ENCODE data around the gene THADA. TPM values are rescaled to one million over a fixed set of nuclear protein-coding genes. Genes with fewer than 3 reads are reported as not detected.

THADA gene
- 41.5 and 45.9 TPM in 2 replicates for total RNA-seq

GRCh38 chr2:43595603-43596412 is at the start of gene THADA:
Gene THADA, minus strand, starts transcription at chr2:43596038. Its CDS starts 3,646 bp downstream, at chr2:43592392.

GRCh38 chr2:43637030-43637803 is 41.4 kb upstream of the THADA start, which contains the start of gene PLEKHH2:
Gene PLEKHH2, plus strand, starts transcription at chr2:43637260. Its CDS starts 7,414 bp downstream, at chr2:43644674.

GRCh38 chr2:43226558-43226954 is 369.3 kb downstream of the THADA start, which contains the start of gene ZFP36L2:
Gene ZFP36L2, minus strand, starts transcription at chr2:43226606. Its CDS starts 291 bp downstream, at chr2:43226315.

Small RNA genes lying within 50 kb of the gene (small RNA-seq; reads per million reads assigned to genes)
- not detected for gene RF00019
- not detected for gene RN7SL531P
- gene RNU6-958P: 0.19 reads per million

Other genes with a start within 250 kb of the THADA start
- 4.0 and 4.3 TPM in 2 replicates for gene PLEKHH2, start 41.2 kb upstream of the THADA start, total RNA-seq
- gene C1GALT1C1L, start 80.4 kb upstream of the THADA start, total RNA-seq: 0.78 and 1.1 TPM in 2 replicates
- gene DYNC2LI1, start 178.0 kb upstream of the THADA start, total RNA-seq: 15.4 and 19.0 TPM in 2 replicates
- not detected in 2 replicates for gene ABCG5, start 242.8 kb upstream of the THADA start, total RNA-seq
- not detected in 2 replicates for gene ABCG8, start 242.9 kb upstream of the THADA start, total RNA-seq

Data from subcutaneous preadipocyte (primary cell).